ENCODE data around the gene DNAJB11.
"Not testable (repeated sequence)": the region's sequence is repeated elsewhere in the genome, so short reads cannot be mapped to it uniquely, and the experiment has no call there.

The DNAJB11 gene

GRCh38 chr3:186570096-186570940 lies at the start of gene DNAJB11:
Gene DNAJB11 (plus strand): TSS chr3:186570720. CDS start chr3:186570898, 178 bp downstream.
- peak; percentile 90 to 95 (median 94) for DNase-seq (ENCODE audit: low read depth in 3 of 3, low spot score in 1 of 3)

GRCh38 chr3:186520957-186521842 lies 49.3 kb upstream of the DNAJB11 start:
- no peak for DNase-seq (ENCODE audit: low read depth in 3 of 3, low spot score in 1 of 3)

GRCh38 chr3:186523022-186523421 lies 47.5 kb upstream of the DNAJB11 start:
- no peak for DNase-seq (ENCODE audit: low read depth in 3 of 3, low spot score in 1 of 3)

- no peak for DNase-seq (ENCODE audit: low read depth in 3 of 3, low spot score in 1 of 3)
These were observed 47.1 kb upstream of the DNAJB11 start for GRCh38 chr3:186523434-186523833.

- no peak for DNase-seq (ENCODE audit: low read depth in 3 of 3, low spot score in 1 of 3)
These were observed 45.9 kb upstream of the DNAJB11 start for GRCh38 chr3:186524616-186525015.

- DNase-seq (ENCODE audit: low read depth in 3 of 3, low spot score in 1 of 3) = no peak
These were observed 44.9 kb upstream of the DNAJB11 start for GRCh38 chr3:186525369-186526255.

GRCh38 chr3:186526256-186526606 lies 44.3 kb upstream of the DNAJB11 start:
- no peak for DNase-seq (ENCODE audit: low read depth in 3 of 3, low spot score in 1 of 3)

- no peak for DNase-seq (ENCODE audit: low read depth in 3 of 3, low spot score in 1 of 3)
These were observed 41.1 kb upstream of the DNAJB11 start for GRCh38 chr3:186529201-186529999.

GRCh38 chr3:186530415-186530814 lies 40.1 kb upstream of the DNAJB11 start:
- DNase-seq (ENCODE audit: low read depth in 3 of 3, low spot score in 1 of 3) = no peak

- not testable (repeated sequence) for DNase-seq (ENCODE audit: low read depth in 3 of 3, low spot score in 1 of 3)
These were observed 38.8 kb upstream of the DNAJB11 start for GRCh38 chr3:186531694-186532093.

- no peak for DNase-seq (ENCODE audit: low read depth in 3 of 3, low spot score in 1 of 3)
These were observed 37.9 kb upstream of the DNAJB11 start for GRCh38 chr3:186532598-186533072.

- no peak for DNase-seq (ENCODE audit: low read depth in 3 of 3, low spot score in 1 of 3)
These were observed 36.3 kb upstream of the DNAJB11 start for GRCh38 chr3:186534113-186534669.

- DNase-seq (ENCODE audit: low read depth in 3 of 3, low spot score in 1 of 3) = no peak
These were observed 33.4 kb upstream of the DNAJB11 start for GRCh38 chr3:186536883-186537844.

- no peak for DNase-seq (ENCODE audit: low read depth in 3 of 3, low spot score in 1 of 3)
These were observed 31.7 kb upstream of the DNAJB11 start for GRCh38 chr3:186538779-186539178.

GRCh38 chr3:186540221-186540834 lies 30.2 kb upstream of the DNAJB11 start:
- DNase-seq (ENCODE audit: low read depth in 3 of 3, low spot score in 1 of 3) = peak; percentile 57 to 70 (median 67)

GRCh38 chr3:186540835-186541226 lies 29.7 kb upstream of the DNAJB11 start:
- no peak for DNase-seq (ENCODE audit: low read depth in 3 of 3, low spot score in 1 of 3)

- no peak for DNase-seq (ENCODE audit: low read depth in 3 of 3, low spot score in 1 of 3)
These were observed 26.2 kb upstream of the DNAJB11 start, which contains the start of gene CRYGS for GRCh38 chr3:186544281-186544680. Gene CRYGS (minus strand): TSS chr3:186544380. CDS start chr3:186544326, 54 bp downstream.

GRCh38 chr3:186549497-186549896 lies 21.0 kb upstream of the DNAJB11 start:
- no peak for DNase-seq (ENCODE audit: low read depth in 3 of 3, low spot score in 1 of 3)

Measured in stimulated activated CD4-positive, alpha-beta T cell treated with anti-CD3 and anti-CD28 coated beads, TNF-alpha, amount 100 ng/mL, for 1 hour (primary cell).